Stimulated activated CD8-positive, alpha-beta memory T cell treated with anti-CD3 and anti-CD28 coated beads, Interleukin-12 subunit alpha, Interleukin-12 subunit beta, amount 100 ng/mL, for 24 hours (primary cell): Measurements from ENCODE around the gene RIPOR3.
"Not testable (repeated sequence)": the region's sequence is repeated elsewhere in the genome, so short reads cannot be mapped to it uniquely, and the experiment has no call there.

Experiments used
- DNase-seq: peaks from one replicate; pipeline ENCODE4 v3.0.0-alpha.2; 2020; ENCODE audit errors: extremely low read depth

RIPOR3 gene

GRCh38 chr20:50679753-50680104, 11.6 kb downstream of the RIPOR3 start:
- no peak for DNase-seq

- DNase-seq = no peak
Observed at GRCh38 chr20:50678169-50678898, 13.0 kb downstream of the RIPOR3 start.

- no peak for DNase-seq
Observed at GRCh38 chr20:50676858-50677257, 14.5 kb downstream of the RIPOR3 start.

- DNase-seq = not testable (repeated sequence)
Observed at GRCh38 chr20:50676377-50676731, 15.0 kb downstream of the RIPOR3 start.

- DNase-seq = no peak
Observed at GRCh38 chr20:50675671-50676376, 15.5 kb downstream of the RIPOR3 start.

GRCh38 chr20:50674138-50674825, 17.1 kb downstream of the RIPOR3 start:
- DNase-seq = no peak

GRCh38 chr20:50673466-50674137, 17.7 kb downstream of the RIPOR3 start:
- no peak for DNase-seq

GRCh38 chr20:50673146-50673465, 18.2 kb downstream of the RIPOR3 start:
- DNase-seq = no peak

- no peak for DNase-seq
Observed at GRCh38 chr20:50672400-50673145, 18.8 kb downstream of the RIPOR3 start.

- DNase-seq = no peak
Observed at GRCh38 chr20:50671626-50672025, 19.7 kb downstream of the RIPOR3 start.

GRCh38 chr20:50671010-50671409, 20.3 kb downstream of the RIPOR3 start:
- not testable (repeated sequence) for DNase-seq

GRCh38 chr20:50670126-50670862, 21.0 kb downstream of the RIPOR3 start:
- DNase-seq = no peak

- no peak for DNase-seq
Observed at GRCh38 chr20:50668798-50669197, 22.5 kb downstream of the RIPOR3 start.

- no peak for DNase-seq
Observed at GRCh38 chr20:50668326-50668725, 23.0 kb downstream of the RIPOR3 start.

GRCh38 chr20:50666709-50667298, 24.5 kb downstream of the RIPOR3 start:
- no peak for DNase-seq

- no peak for DNase-seq
Observed at GRCh38 chr20:50664254-50664653, 27.1 kb downstream of the RIPOR3 start.

- DNase-seq = no peak
Observed at GRCh38 chr20:50663095-50663821, 28.1 kb downstream of the RIPOR3 start.

- no peak for DNase-seq
Observed at GRCh38 chr20:50659975-50660670, 31.2 kb downstream of the RIPOR3 start.

- no peak for DNase-seq
Observed at GRCh38 chr20:50658804-50659380, 32.5 kb downstream of the RIPOR3 start.
